MG63 (cell line): Measurements from ENCODE around the gene DNM1L. TPM values are rescaled to one million over a fixed set of nuclear protein-coding genes. Genes with fewer than 3 reads are reported as not detected.
"Not testable (repeated sequence)": the region's sequence is repeated elsewhere in the genome, so short reads cannot be mapped to it uniquely, and the experiment has no call there.

Source experiments
- DNase-seq: peaks from one replicate; pipeline ENCODE4 v3.0.0-alpha.2; 2020
- H3K27me3 ChIP-seq: fragments of 250-450 bp; sonication (Bioruptor Pico); 2 replicates; pipeline ENCODE4 v1.5.1; 2020; ENCODE audit warnings: mild to moderate bottlenecking, moderate library complexity
- H3K36me3 ChIP-seq: fragments of 250-450 bp; sonication (Bioruptor Pico); 2 replicates; pipeline ENCODE4 v1.5.1; 2020; ENCODE audit warnings: mild to moderate bottlenecking, moderate library complexity
- H3K4me3 ChIP-seq: fragments of 250-450 bp; sonication (Bioruptor Pico); 2 replicates; pipeline ENCODE4 v1.5.1; 2020; ENCODE audit warnings: mild to moderate bottlenecking, moderate library complexity
- H3K9me3 ChIP-seq: fragments of 250-450 bp; sonication (Bioruptor Pico); 2 replicates; pipeline ENCODE4 v1.5.1; 2020; ENCODE audit warnings: mild to moderate bottlenecking, moderate library complexity
- total RNA-seq: library from RNA; depleted of rRNA; stranded (reverse); fragments of >200 nt; shearing (Covaris generic); gene quantifications from 2 replicates; pipeline ENCODE4 v1.2.3, GENCODE V29; 2014; ENCODE audit warnings: low replicate concordance

Gene DNM1L
- total RNA-seq, 1 experiment from 2014 or later: 73.7 TPM

- peaks cover 42% of the 10 kb centered on the region for H3K36me3 ChIP-seq
- no peak for DNase-seq
- no peaks in the 10 kb centered on the region for H3K27me3 ChIP-seq
- H3K4me3 ChIP-seq: no peak overlapping the region
- no peaks in the 10 kb centered on the region for H3K9me3 ChIP-seq
These were observed 7.2 kb downstream of the DNM1L start for GRCh38 chr12:32686340-32686739.

GRCh38 chr12:32688786-32689185, 9.7 kb downstream of the DNM1L start:
- Histone ChIP-seq H3K4me3 (no peak overlapping the region), H3K36me3 (peaks cover 34% of the 10 kb centered on the region), H3K9me3 (no peaks in the 10 kb centered on the region), H3K27me3 (no peaks in the 10 kb centered on the region)
- DNase-seq: no peak

GRCh38 chr12:32690927-32691326, 11.8 kb downstream of the DNM1L start:
- Histone ChIP-seq H3K27me3 (no peaks in the 10 kb centered on the region), H3K36me3 (peaks cover 25% of the 10 kb centered on the region), H3K4me3 (no peak overlapping the region), H3K9me3 (peaks cover 3% of the 10 kb centered on the region)
- no peak for DNase-seq

- Histone ChIP-seq H3K4me3 (no peak overlapping the region), H3K36me3 (peaks cover 19% of the 10 kb centered on the region), H3K9me3 (peaks cover 3% of the 10 kb centered on the region), H3K27me3 (no peaks in the 10 kb centered on the region)
- DNase-seq: no peak
These were observed 13.3 kb downstream of the DNM1L start for GRCh38 chr12:32692358-32692757.

- peaks cover 18% of the 10 kb centered on the region for H3K36me3 ChIP-seq
- no peak for DNase-seq
- no peaks in the 10 kb centered on the region for H3K27me3 ChIP-seq
- H3K4me3 ChIP-seq: no peak overlapping the region
- H3K9me3 ChIP-seq: peaks cover 3% of the 10 kb centered on the region
These were observed 13.9 kb downstream of the DNM1L start for GRCh38 chr12:32693036-32693435.

GRCh38 chr12:32695787-32696186, 16.7 kb downstream of the DNM1L start:
- no peak for DNase-seq
- Histone ChIP-seq H3K9me3 (peaks cover 3% of the 10 kb centered on the region), H3K36me3 (peaks cover 10% of the 10 kb centered on the region), H3K4me3 (no peak overlapping the region), H3K27me3 (no peaks in the 10 kb centered on the region)

GRCh38 chr12:32697445-32697844, 18.3 kb downstream of the DNM1L start:
- DNase-seq: no peak
- Histone ChIP-seq H3K27me3 (no peaks in the 10 kb centered on the region), H3K9me3 (peaks cover 3% of the 10 kb centered on the region), H3K4me3 (no peak overlapping the region), H3K36me3 (peaks cover 15% of the 10 kb centered on the region)

GRCh38 chr12:32698285-32698684, 19.2 kb downstream of the DNM1L start:
- Histone ChIP-seq H3K36me3 (peaks cover 17% of the 10 kb centered on the region), H3K9me3 (peaks cover 3% of the 10 kb centered on the region), H3K4me3 (no peak overlapping the region), H3K27me3 (no peaks in the 10 kb centered on the region)
- no peak for DNase-seq

- peaks cover 12% of the 10 kb centered on the region for H3K36me3 ChIP-seq
- not testable (repeated sequence) for H3K27me3 ChIP-seq, H3K9me3 ChIP-seq, DNase-seq, H3K4me3 ChIP-seq
These were observed 20.3 kb downstream of the DNM1L start for GRCh38 chr12:32699437-32699836.

GRCh38 chr12:32702473-32702872, 23.4 kb downstream of the DNM1L start:
- Histone ChIP-seq H3K4me3 (no peak overlapping the region), H3K27me3 (no peaks in the 10 kb centered on the region), H3K9me3 (no peaks in the 10 kb centered on the region), H3K36me3 (peaks cover 14% of the 10 kb centered on the region)
- DNase-seq: no peak

- H3K4me3 ChIP-seq: no peak overlapping the region
- H3K9me3 ChIP-seq: no peaks in the 10 kb centered on the region
- no peaks in the 10 kb centered on the region for H3K27me3 ChIP-seq
- H3K36me3 ChIP-seq: peaks cover 15% of the 10 kb centered on the region
- no peak for DNase-seq
These were observed 23.8 kb downstream of the DNM1L start for GRCh38 chr12:32702946-32703345.

GRCh38 chr12:32705783-32706182, 26.7 kb downstream of the DNM1L start:
- Histone ChIP-seq H3K36me3 (peaks cover 31% of the 10 kb centered on the region), H3K9me3 (no peaks in the 10 kb centered on the region), H3K27me3 (no peaks in the 10 kb centered on the region), H3K4me3 (no peak overlapping the region)
- DNase-seq: no peak

GRCh38 chr12:32706335-32707024, 27.4 kb downstream of the DNM1L start:
- no peak overlapping the region for H3K4me3 ChIP-seq
- DNase-seq: no peak

GRCh38 chr12:32708926-32709325, 29.8 kb downstream of the DNM1L start:
- H3K36me3 ChIP-seq: peaks cover 50% of the 10 kb centered on the region
- H3K9me3 ChIP-seq: no peaks in the 10 kb centered on the region
- no peak for DNase-seq
- H3K27me3 ChIP-seq: no peaks in the 10 kb centered on the region
- H3K4me3 ChIP-seq: no peak overlapping the region

More at GRCh38 chr12:32706335-32707024, 27.4 kb downstream of the DNM1L start:
- H3K27me3 ChIP-seq: no peaks in the 10 kb centered on the region
- no peaks in the 10 kb centered on the region for H3K9me3 ChIP-seq
- peaks cover 38% of the 10 kb centered on the region for H3K36me3 ChIP-seq

GRCh38 chr12:32714772-32715171, 35.7 kb downstream of the DNM1L start:
- no peak overlapping the region for H3K4me3 ChIP-seq
- no peaks in the 10 kb centered on the region for H3K9me3 ChIP-seq
- H3K36me3 ChIP-seq: peaks cover 48% of the 10 kb centered on the region
- H3K27me3 ChIP-seq: no peaks in the 10 kb centered on the region
- DNase-seq: no peak

GRCh38 chr12:32718926-32719325, 39.8 kb downstream of the DNM1L start:
- no peak overlapping the region for H3K4me3 ChIP-seq
- H3K9me3 ChIP-seq: no peaks in the 10 kb centered on the region
- no peak for DNase-seq
- peaks cover 37% of the 10 kb centered on the region for H3K36me3 ChIP-seq
- H3K27me3 ChIP-seq: no peaks in the 10 kb centered on the region

GRCh38 chr12:32725308-32725707, 46.2 kb downstream of the DNM1L start:
- not testable (repeated sequence) for H3K4me3 ChIP-seq, DNase-seq
- H3K36me3 ChIP-seq: peaks cover 60% of the 10 kb centered on the region

GRCh38 chr12:32726286-32726685, 47.2 kb downstream of the DNM1L start:
- Histone ChIP-seq H3K4me3 (no peak overlapping the region), H3K9me3 (no peaks in the 10 kb centered on the region), H3K27me3 (no peaks in the 10 kb centered on the region), H3K36me3 (peaks cover 52% of the 10 kb centered on the region)
- no peak for DNase-seq

More at GRCh38 chr12:32725308-32725707, 46.2 kb downstream of the DNM1L start:
- H3K27me3 ChIP-seq, H3K9me3 ChIP-seq: not testable (repeated sequence)
